Measurements from ENCODE around the gene HIRA. TPM values are rescaled to one million over a fixed set of nuclear protein-coding genes. Genes with fewer than 3 reads are reported as not detected.

Gene HIRA
- total RNA-seq, 1 donor from 2014 or later = 23.3 TPM

DNA sequence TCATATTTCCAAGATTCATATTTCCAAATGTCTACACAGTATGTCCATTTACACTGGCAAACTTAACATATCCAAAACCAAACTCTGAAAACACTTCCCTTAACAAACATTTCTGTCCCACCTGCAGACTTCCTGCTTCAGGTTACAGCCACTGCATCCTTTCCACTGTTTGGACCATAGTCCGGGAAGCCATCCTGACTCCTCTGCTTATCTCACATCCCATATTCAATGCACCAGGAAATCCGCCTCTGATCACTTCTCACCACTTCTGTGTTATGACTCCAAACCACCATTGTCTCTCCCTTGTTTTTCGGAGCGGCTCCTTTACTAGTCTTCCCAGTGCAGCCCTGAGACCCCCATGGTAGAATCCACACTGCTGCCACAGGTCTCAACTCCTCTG, 30.1 kb downstream of the HIRA start:
- no peak for ATAC-seq
- no peak for DNase-seq
- H3K36me3 ChIP-seq = peaks cover 59% of the 10 kb centered on the region

GRCh38 chr22:19400881-19401280, 30.7 kb downstream of the HIRA start:
- Histone ChIP-seq H3K27ac (no peak overlapping the region), H3K9me3 (no peaks in the 10 kb centered on the region), H3K27me3 (no peaks in the 10 kb centered on the region), H3K4me3 (no peak overlapping the region), H3K4me1 (no peaks in the 10 kb centered on the region), H3K36me3 (peaks cover 59% of the 10 kb centered on the region)
- TF ChIP-seq, protein P1, sequence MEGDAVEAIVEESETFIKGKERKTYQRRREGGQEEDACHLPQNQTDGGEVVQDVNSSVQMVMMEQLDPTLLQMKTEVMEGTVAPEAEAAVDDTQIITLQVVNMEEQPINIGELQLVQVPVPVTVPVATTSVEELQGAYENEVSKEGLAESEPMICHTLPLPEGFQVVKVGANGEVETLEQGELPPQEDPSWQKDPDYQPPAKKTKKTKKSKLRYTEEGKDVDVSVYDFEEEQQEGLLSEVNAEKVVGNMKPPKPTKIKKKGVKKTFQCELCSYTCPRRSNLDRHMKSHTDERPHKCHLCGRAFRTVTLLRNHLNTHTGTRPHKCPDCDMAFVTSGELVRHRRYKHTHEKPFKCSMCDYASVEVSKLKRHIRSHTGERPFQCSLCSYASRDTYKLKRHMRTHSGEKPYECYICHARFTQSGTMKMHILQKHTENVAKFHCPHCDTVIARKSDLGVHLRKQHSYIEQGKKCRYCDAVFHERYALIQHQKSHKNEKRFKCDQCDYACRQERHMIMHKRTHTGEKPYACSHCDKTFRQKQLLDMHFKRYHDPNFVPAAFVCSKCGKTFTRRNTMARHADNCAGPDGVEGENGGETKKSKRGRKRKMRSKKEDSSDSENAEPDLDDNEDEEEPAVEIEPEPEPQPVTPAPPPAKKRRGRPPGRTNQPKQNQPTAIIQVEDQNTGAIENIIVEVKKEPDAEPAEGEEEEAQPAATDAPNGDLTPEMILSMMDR (IDR thresholded peaks at IDR 0.05) = no peak
- DNase-seq = no peak
- ATAC-seq = no peak
- intact Hi-C loops (cut with DNase I) = no loop called here

More for the DNA sequence above, 30.1 kb downstream of the HIRA start:
- Histone ChIP-seq H3K4me3 (no peak overlapping the region), H3K27me3 (no peaks in the 10 kb centered on the region), H3K9me3 (no peaks in the 10 kb centered on the region), H3K4me1 (no peaks in the 10 kb centered on the region), H3K27ac (no peak overlapping the region)
- TF ChIP-seq, protein P1 (IDR thresholded peaks at IDR 0.05) = no peak
- intact Hi-C loops (cut with DNase I) = no loop called here

GRCh38 chr22:19398652-19399051, 32.9 kb downstream of the HIRA start:
- H3K4me3 ChIP-seq = no peak overlapping the region
- H3K27ac ChIP-seq = no peak overlapping the region
- DNase-seq (no peak), ATAC-seq (no peak)
- no peaks in the 10 kb centered on the region for H3K4me1 ChIP-seq
- H3K9me3 ChIP-seq = no peaks in the 10 kb centered on the region
- peaks cover 60% of the 10 kb centered on the region for H3K36me3 ChIP-seq
- H3K27me3 ChIP-seq = no peaks in the 10 kb centered on the region
- TF ChIP-seq, protein P1 (IDR thresholded peaks at IDR 0.05) = no peak
- intact Hi-C loops (cut with DNase I) = no loop called here

GRCh38 chr22:19398206-19398605, 33.3 kb downstream of the HIRA start:
- peaks cover 64% of the 10 kb centered on the region for H3K36me3 ChIP-seq
- H3K4me1 ChIP-seq = no peaks in the 10 kb centered on the region
- no peak overlapping the region for H3K27ac ChIP-seq
- no peaks in the 10 kb centered on the region for H3K27me3 ChIP-seq
- H3K9me3 ChIP-seq = no peaks in the 10 kb centered on the region
- TF ChIP-seq, protein P1 (IDR thresholded peaks at IDR 0.05) = no peak
- no peak for DNase-seq
- no peak overlapping the region for H3K4me3 ChIP-seq
- intact Hi-C loops (cut with DNase I) = no loop called here
- no peak for ATAC-seq

DNA sequence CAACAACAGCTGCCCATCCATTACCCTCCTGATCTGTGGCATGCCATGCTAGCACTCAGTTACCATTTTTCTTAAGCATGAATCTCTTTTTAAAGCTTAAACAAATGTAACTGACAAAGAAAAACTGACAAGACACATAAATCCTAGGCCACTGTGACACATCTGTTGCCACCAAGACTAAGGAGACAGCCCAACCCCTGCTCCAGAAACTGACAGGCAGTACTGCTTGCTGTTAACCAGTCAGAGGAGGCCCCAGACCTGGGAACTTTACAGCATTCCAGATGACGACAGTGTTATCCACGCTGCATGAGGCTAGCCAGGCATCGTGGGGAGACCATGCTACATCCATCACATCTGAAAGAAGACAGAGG, 33.8 kb downstream of the HIRA start:
- H3K4me1 ChIP-seq = no peaks in the 10 kb centered on the region
- H3K27me3 ChIP-seq = no peaks in the 10 kb centered on the region
- ATAC-seq (no peak), DNase-seq (no peak)
- peaks cover 69% of the 10 kb centered on the region for H3K36me3 ChIP-seq
- no peak overlapping the region for H3K27ac ChIP-seq
- no peaks in the 10 kb centered on the region for H3K9me3 ChIP-seq
- TF ChIP-seq, protein P1 (IDR thresholded peaks at IDR 0.05) = no peak
- intact Hi-C loops (cut with DNase I) = no loop called here
- H3K4me3 ChIP-seq = no peak overlapping the region
